Islet of Langerhans (tissue), 1 donor: ENCODE data around the gene SUN5.

Experiments used
- FAIRE-seq: peaks from one replicate; lab custom pipeline; 2011; peaks lifted over from hg19 to GRCh38; lab: Jason Lieb, UNC

Gene SUN5

DNA sequence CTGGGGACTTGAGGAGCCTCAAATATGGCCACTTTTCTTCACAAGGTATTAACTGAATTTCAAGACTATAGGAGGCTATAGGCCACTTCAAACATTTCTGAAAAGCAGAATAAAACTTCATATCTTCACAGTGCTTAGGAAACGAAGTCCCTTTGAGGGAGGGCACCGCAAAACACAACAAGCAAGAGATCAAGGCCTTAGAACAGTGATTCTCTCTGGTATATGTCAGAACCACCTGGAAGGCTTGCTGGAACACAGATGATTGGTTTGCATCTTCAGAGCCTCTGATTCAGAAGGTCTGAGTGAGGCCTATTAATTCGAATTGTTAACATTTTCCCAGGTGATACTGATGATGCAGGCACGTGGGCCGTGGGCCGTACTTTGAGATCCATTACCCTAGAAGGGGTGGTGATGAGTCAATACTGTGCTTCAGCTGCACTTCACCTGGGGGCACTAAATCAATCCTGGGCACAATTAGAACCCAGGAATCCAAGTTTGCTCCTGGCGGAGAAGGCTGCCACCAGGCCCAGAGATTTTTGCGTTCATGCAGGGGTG is 10.7 kb downstream of the SUN5 start:
- no peak for FAIRE-seq

DNA sequence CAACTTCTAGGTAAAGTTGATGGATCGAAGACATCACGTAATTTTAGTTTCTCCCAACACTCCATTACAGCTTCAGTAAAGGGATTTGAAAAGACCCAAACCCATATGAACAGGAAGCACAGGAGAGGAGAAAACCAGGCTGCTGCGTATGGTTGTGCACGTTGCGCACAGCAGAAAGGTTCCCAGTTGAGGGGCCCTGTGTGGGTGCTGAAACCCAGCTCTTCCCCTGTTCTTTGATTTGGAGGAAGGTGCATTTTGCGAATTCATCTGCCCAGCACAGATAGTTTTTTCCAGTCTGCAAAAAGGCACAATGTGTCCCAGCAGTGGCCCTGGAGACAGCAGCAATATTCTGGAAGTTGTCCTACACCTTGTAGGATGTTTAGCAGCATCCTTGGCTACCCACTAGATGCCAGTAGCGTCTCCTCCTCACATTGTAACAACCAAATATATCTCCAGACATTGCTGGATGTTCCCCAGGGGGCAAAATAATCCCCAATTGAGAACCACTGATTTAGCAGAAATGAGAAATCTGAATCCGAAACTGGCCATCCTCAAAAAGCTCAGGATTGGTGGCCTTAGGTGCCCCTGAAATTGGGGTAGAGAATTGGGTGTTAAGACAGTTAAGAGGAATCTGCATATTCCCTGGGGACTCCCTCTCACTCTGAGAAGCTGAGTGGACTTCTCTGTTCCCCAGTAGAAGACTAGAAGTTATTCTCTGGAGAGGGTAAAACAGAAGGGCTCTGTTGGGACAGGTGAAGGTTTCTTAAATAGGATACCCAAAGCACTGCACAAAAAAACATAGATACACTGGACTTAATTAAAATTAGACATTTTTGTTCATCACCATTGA is 12.2 kb downstream of the SUN5 start:
- no peak for FAIRE-seq

DNA sequence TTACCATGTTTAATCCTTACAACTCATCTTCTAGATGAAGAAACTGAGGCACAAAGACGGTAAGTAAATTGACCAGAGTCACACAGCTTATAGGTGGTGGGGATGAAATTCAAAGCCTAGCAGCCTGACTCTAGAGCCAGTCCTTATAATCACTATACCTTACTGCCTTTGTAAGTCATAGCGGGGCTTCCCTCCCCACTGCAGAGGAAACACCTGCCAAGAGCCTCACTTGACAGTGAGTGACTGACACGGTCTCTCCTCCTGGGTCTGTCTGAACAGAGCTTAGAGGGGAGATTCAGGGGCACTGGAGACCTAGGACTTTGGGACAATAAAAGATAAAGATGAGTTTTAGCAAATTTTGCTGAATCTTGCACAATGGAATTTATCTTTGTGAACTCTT is 12.8 kb downstream of the SUN5 start:
- FAIRE-seq: no peak

DNA sequence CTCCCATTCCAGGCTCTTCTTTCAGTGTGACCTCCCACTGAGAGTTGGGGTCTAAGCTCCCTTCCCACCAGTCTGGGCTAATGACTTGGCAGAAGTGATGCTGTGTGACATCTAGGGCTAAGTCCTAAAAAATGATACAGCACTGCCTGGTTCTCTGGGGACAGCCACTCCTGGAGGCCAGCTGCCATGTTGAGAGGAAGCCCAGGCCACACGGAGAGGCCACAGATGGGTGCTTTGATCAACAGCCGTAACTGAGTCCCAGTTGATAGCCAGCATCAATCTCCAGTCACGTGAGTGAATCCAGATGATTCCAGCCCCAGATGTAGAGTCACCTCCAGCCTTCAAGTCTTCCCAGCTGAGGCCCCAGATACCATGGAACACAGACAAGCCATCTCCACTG is 13.8 kb downstream of the SUN5 start:
- no peak for FAIRE-seq

DNA sequence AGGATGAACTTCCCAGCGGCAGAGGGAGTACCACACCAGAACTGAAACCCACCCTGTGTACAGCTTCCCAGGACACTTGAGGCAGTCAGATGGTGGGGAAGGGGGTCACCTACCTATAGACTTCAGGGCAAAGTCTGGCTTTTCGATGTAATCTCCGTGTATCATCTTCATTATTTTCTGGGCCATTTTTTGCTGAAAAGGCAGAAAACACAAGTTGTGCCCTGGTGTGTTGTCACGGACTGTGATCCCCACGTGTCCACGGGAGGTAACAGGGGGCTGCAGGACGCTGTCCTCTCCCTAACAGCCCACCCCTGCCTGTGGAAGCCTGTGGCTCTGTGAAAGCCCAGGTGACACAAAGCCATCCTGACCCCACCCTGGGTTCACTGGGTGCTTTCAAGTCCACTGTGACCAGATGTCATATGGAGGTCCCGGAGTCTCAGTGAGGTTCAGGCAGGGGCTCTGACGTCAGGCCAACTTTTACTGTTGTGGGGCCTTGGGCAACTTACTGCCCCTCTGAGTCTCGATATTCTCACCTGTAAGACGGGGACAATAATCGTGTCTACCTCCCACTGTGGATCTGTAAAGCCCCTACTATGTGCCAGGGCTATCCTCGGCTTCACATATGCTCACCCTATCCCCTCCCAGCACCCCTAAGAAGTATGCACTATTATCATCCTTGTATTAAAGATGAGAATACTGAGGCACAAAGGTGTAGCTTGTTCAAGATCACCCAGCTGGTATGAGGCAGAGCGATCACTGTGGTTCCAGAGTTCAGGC is 14.5 kb downstream of the SUN5 start:
- FAIRE-seq: no peak

DNA sequence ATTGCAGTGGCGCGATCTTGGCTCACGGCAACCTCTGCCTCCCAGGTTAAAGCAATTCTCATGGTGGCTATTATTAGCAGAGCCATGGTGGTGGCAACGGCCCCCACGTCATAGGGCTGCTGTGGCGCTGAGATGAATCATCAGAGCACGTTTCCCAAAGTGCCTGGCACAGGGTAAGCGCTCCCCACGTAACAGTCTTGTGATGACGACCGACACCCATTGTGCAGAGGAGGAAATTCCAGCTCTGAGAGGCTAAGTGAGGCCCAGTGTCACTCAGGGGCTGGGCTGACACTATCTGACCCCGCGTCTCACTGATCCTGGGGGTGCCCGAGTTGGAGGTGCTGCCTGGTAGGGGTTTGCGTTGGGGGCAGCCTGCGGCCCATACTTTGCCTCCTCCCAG is 16.2 kb downstream of the SUN5 start:
- FAIRE-seq: no peak

DNA sequence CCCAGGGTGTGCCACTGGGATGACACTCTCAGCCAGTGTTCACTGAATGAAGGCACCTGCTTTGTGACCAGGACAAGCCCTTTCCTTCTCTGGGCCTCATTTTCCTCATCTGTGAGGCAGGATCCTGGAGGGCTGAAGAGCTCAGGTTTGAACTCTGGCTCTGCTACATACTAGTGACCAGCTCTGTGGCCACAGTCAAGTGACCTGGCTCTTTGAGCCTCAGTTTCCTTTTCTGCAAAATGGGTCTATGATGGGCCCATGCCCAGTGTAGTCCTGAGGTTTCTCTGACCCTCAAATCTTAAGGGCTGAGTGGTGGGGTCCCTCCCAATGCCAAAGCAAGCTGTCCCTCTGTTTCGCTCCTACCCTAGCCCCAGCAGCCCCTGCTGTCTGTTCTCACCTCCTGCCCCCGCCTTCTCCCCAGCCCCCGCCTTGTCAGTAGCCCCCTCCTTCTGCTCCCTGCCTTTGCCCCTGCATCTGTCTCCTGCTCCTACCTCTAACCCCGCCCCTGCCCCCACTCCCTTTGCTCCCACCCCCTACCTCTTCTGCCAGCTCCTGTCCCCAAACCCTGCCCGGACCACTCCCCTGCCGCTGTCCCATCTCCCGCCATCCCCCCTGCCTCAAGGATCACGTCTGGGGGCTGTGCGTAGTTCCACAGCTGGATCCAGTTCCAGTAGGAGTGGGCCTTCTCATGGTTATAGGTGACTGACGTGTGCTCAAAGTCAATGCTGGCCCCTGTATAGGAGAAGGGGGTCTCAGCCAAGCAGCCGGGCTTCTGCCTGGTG is 17.0 kb downstream of the SUN5 start:
- FAIRE-seq: no peak

DNA sequence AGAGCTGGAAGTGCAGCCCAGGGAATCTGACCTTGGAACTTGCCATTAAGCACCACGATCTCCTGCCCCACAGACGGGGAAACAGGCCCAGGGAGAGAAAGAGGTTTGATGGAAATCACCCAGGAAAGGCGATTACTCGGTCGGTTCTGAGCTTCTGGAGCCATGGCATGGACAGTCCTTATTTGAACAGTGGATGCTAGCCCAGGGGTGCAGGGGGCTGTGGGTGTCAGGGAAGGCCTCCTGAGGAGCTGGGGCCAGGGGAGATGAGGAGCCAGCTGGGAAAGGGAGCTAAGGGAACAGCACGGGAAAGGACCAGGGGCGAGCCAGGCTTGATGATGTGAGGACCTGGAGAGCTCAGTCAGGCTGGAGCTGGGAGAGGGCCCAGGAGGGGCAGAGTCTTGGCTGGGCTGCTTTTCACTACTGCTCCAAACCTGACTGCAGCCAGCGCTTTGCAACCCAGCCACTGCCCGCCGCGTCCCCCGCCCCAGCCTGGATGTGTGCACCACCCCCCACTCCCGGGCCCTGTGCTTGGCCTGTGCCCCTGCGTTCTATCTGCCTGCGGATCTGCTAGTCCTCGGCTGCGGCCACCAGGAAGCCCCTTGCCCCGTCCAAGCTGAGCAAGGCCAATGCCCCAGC is 17.8 kb downstream of the SUN5 start:
- no peak for FAIRE-seq

DNA sequence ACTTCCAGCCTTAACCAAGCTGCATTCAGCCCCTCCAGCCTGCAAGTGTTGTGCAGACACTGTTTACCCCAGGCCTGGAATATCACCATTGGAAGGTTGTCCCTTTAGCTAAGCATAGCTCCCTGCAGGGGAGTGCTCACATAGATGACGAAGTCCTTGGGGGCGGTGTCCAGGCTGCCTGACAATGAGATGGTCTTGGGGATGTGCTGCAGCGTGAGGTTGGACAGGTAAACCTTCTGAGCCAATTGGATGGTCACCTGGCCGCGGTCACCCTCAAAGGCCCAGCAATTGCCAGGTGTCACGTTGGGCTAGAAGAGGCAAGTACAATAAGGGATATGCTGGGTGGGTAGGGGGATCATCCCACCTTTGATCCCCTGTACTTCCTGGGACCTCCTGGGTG is 18.6 kb downstream of the SUN5 start:
- FAIRE-seq: no peak

DNA sequence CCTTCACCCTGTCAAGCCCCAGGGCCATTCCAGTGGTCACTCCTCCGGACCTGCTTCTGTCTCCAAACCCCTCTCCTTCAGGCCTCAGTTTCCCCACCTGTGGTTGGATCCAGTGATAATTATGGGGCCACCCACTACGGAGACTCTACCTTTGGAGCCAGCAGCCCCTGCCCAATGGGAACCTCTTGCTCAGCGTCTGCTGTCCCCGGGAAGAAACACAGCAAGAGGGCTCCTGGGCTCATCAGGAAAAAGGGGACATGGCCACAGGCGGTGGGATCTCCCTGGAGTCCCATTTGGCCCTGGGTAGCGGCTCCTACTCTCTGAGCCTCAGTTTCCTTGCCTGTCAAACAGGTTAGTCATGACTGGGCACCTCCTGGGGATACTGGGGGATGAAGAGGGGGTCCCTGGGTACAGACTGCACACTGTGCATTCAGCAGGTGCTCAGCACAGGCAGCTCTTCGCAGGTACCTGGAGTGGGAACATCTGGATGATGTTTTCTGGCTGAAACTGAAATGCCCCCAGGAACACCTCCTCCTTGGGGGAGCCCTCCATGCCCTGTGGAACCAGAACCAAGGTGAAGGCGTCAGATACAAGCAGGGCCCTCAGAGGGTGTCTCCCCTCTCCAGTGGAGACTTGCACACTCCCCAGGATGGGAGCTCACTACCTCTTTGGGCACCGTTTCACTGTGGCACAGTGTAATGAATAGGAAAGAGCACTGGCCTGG is 19.4 kb downstream of the SUN5 start:
- no peak for FAIRE-seq

DNA sequence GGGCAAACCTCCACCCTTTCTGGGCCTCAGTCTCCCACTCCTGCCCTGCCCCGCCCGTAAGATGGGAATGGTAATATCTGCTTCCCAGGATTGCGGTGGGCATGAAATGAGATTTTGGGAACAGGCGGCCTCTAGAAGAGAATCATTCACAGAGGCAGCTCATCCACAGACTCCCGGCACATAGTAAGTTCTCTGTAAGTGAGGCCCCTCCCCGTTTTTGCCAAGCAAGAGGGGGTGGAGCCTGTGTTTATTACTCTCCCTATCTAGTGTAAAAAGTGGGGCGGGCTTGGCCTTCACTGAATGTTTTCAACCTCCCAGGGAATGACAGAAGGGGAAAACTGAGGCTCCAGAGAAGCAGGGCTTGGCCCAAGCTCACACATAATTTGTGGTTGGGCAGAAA is 20.0 kb downstream of the SUN5 start:
- no peak for FAIRE-seq

DNA sequence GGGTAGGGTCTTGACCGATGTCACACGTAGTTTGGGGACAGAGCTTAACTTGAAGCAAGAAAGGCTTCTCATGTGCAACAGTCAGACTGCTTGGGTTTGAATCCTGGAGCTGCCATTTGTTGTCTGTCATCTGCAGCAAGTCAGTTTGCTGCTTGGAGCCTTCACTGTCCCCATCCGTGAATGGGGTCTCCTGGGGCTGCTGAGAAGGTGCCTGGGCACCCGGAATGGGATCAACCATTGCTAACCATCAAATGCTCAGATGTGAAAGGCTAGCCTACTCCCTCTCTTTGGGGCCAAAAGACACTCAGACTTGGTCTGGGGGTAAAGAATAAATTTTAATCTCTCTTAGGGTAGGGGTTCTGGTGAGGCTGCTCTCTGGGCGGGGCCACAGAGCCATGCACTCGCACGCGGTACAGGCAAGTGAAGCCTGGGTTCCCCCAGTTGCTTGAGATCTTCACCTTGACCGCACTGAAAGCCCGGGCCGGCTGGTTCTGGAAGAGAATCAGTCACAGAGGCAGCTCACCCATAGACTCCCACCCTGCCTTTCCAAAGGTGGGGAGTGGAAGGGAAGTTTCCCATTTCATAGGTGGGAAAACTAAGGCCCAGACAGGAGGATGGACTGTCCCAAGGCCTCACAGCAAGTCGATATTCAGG is 20.6 kb downstream of the SUN5 start:
- FAIRE-seq: no peak

DNA sequence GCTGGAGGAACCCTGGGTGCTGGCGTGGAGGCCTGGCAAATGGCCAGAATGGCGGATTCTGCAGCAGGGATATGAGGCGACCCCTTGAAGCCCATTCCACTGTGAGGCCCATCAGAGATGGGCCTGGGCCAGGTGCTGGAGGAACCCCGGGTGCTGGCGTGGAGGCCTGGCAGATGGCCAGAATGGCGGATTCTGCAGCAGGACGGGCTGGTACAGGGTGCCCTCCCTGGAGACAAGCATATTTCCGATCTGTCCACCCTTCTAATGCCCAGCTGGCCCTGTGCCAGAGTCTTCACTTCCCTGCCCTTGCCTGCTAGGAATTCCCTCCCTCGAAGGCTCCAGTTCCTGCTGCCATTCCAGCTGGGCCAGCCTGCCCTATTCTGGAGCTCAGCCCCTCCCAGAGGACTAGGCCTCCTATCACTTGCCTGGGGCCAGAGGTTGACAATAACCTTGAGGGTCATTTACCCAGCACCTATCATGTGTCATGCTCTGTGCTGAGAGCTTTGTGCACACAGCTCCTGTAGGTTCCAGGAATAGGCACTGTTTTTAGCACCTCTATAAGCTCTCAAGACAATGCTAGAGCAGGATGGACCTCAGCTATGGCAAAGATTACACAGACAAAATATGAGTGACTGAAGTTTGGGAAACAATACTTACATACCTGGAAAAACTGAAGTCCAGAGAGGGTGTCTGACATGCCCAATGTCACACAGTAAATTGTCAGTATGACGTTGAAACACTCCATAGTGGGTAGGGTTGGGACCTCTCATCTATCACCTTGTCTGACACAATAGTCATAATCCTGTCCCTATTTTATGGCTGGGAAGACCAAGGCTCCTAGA is 21.4 kb downstream of the SUN5 start:
- FAIRE-seq: no peak

DNA sequence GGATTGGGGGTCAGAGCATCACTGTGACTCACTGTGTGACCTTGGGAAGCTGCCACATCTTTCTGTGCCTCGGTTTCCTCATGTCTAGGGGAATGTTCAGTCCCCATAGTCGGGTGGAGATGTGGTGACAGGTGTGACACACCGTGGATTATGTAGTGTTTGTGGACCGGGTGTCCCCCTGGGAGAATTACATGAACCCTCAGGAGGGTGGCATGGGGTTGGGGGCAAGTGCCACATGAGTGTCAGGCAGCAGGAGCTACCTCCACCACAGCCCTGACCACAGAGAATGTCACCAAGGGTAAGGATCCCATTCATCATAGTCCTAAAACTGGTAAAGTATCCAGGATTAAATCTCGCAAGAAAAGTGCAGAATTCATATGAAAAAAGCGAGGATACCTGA is 23.2 kb downstream of the SUN5 start:
- no peak for FAIRE-seq

DNA sequence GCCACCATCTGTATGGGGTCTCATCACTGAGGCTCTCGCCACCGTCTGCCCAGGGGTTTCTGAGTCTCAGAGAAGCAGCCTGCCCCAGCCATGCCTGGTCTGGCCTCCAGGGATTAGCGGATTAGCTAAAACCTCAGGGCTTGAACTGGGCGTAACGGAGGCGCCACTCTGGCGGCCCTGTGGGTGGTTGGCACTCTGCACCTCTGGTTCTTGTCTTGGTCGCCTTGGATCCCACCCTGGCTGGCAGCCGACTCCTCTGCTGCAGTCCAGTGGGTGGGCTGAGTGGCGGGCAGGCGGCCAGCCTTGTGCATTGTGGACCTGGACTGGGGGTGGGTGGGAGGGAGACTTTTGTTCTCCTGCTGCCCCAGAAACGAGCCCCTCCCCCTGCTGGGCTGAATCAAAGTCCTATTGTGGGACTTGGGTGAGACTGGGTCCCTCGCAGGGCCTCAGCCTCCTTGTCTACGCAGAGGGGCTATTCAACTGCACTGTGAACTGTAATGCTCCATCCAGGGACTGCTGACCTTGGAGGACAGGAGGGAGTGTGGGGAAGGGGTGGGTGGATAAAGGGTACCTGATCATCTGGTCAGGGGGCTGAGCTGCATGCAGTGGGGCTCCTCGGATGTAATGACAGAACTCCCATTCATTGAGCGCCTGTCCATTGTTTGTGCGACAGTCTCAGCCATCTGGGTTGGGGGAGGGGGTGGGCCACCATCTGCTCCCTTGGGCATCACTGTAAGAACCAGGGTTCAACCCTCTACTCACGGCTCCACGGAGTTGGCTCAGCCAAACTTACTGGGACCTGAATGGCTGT is 23.9 kb downstream of the SUN5 start:
- no peak for FAIRE-seq

DNA sequence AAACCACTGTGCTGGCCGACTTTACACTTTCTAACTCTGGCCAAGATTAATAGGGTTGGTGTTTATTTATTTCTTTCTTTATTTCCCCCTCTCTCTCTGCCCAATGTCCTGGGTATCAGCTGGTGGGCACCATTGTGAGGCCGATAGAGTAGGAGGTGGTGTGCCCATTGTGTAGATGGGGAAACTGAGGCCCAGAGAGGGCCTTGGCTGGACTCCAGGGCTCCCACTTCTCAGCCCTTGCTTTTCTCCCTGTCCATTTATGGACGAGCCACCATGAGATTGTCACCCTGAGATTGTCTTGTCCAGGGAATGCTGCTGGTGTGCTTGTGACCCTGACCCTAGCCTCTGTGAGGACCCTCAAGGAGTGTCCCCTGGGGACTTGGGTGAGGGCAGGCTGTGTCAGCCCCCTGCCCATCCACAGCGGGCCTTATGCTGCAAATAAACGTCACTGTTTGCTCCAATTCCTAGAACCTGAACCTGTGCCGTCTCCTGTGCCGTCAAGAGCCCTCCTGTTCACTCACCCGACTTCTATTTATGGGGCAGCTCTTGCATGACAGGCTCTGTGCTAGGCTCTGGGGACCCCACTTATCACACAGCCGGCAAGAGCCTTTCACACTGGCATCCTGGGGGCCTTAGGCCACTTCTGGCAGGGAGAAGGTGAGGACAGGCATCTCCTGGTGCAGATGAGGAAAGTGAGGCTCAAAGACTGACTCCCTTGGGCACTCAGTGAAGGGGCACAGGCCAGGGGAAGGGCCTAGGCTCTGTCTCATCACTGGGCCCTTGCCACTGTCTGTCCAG is 24.8 kb downstream of the SUN5 start:
- FAIRE-seq: no peak

DNA sequence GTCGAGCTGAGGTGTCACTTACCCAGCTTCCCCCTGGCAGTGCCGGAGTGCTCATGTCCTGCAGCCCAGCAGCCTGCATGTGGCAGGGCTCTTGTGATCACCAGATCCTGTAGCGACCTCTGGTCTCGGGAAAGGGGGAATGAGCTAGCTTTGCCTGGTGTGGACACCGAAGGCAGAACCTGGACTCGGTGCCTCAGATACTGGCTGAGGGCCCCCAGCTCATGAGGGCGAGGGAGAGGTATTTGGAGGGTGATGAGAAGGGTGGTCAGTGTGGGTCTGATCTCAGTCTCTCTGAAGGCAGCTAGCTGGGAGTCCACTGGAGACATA is 26.3 kb downstream of the SUN5 start:
- FAIRE-seq: no peak

DNA sequence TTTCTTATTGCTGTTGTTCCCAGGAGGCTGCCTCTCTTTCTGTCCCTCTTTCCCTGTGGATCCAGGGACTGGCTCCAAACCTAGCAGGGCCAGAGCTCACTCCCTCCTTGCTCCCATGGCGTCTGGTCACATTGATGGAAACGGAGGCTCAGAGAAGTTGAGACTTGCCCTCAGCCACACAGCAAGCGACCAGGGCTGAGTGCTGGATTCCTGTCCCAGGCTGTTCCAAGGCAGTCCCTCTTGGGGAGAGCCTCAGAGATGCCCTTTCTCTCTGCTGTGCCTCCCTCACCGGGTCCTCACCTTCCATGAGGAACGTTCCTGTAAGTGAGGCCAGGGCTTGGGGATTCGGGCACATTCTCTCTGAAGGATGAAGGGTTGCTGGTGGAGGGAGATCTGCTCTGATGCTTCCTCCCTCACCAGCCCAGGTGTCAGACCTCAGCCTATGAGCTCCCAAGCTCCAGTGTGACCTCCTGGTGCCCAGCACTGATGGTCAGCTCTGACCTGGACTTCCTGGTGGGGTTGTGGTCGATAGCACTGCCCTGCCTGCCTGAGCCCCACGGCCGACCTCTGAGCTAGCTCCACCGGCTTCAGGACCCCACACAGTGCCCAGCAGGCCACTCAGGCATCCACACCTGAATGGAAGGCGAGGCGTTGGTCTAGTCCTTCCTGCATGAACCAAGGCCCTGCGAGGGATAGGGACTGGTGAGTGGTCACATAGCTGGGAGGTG is 26.8 kb downstream of the SUN5 start:
- no peak for FAIRE-seq
